Neural crest cell (in vitro differentiated cells): ENCODE data around the gene CKAP5. TPM values are rescaled to one million over a fixed set of nuclear protein-coding genes. Genes with fewer than 3 reads are reported as not detected.
"Not testable (repeated sequence)": the region's sequence is repeated elsewhere in the genome, so short reads cannot be mapped to it uniquely, and the experiment has no call there.

Source experiments
- DNase-seq: peaks from one replicate; pipeline ENCODE4 v3.0.0; 2021; ENCODE audit warnings: low read depth, mixed read lengths, low spot score
- H3K27ac Mint-ChIP-seq: one replicate; pipeline ENCODE4 v1.8.0; 2021; ENCODE audit warnings: mild to moderate bottlenecking, mixed read lengths; ENCODE audit not compliant: unreplicated experiment
- H3K27me3 Mint-ChIP-seq: 2 replicates; pipeline ENCODE4 v1.8.0; 2021; ENCODE audit warnings: low read depth, mild to moderate bottlenecking, mixed read lengths
- H3K36me3 Mint-ChIP-seq: 2 replicates; pipeline ENCODE4 v1.8.0; 2021; ENCODE audit warnings: low read depth, mild to moderate bottlenecking, mixed read lengths
- H3K4me1 Mint-ChIP-seq: 2 replicates; pipeline ENCODE4 v1.8.0; 2021; ENCODE audit warnings: mixed read lengths
- H3K4me3 Mint-ChIP-seq: one replicate; pipeline ENCODE4 v1.8.0; 2021; ENCODE audit warnings: mild to moderate bottlenecking, mixed read lengths
- H3K9me3 Mint-ChIP-seq: 2 replicates; pipeline ENCODE4 v1.8.0; 2021; ENCODE audit warnings: mixed read lengths
- CTCF ChIP-seq: fragments of 200-600 bp; sonication (generic); conservative IDR thresholded peaks from 2 replicates; pipeline ENCODE4 v1.5.0; 2021; ENCODE audit warnings: antibody characterized with exemption, mild to moderate bottlenecking
- total RNA-seq: library from RNA; stranded (reverse); gene quantifications from 2 replicates; pipeline ENCODE4 v1.2.1, GENCODE V29; 2021

The CKAP5 gene
- total RNA-seq, 1 donor from 2014 or later, result 253 TPM

GRCh38 chr11:46710821-46711269, 135.2 kb downstream of the CKAP5 start:
- H3K27me3 Mint-ChIP-seq, result no peaks in the 10 kb centered on the region
- H3K4me3 Mint-ChIP-seq, result no peak overlapping the region
- peaks cover 2% of the 10 kb centered on the region for H3K36me3 Mint-ChIP-seq
- H3K27ac Mint-ChIP-seq, result peak overlapping the region; percentile 57
- H3K9me3 Mint-ChIP-seq, result no peaks in the 10 kb centered on the region
- no peak for DNase-seq
- no peak for TF ChIP-seq CTCF
- H3K4me1 Mint-ChIP-seq, result no peaks in the 10 kb centered on the region

- H3K27me3 Mint-ChIP-seq, H3K9me3 Mint-ChIP-seq, H3K27ac Mint-ChIP-seq, DNase-seq, H3K4me1 Mint-ChIP-seq, H3K4me3 Mint-ChIP-seq, H3K36me3 Mint-ChIP-seq: not testable (repeated sequence)
Measured at GRCh38 chr11:46709351-46709750, 136.7 kb downstream of the CKAP5 start.

- H3K27ac Mint-ChIP-seq, result peak overlapping the region; percentile 11
- peaks cover 6% of the 10 kb centered on the region for H3K4me1 Mint-ChIP-seq
- DNase-seq, result no peak
- no peak overlapping the region for H3K4me3 Mint-ChIP-seq
- no peaks in the 10 kb centered on the region for H3K27me3 Mint-ChIP-seq
- peaks cover 2% of the 10 kb centered on the region for H3K36me3 Mint-ChIP-seq
- no peak for TF ChIP-seq CTCF
- no peaks in the 10 kb centered on the region for H3K9me3 Mint-ChIP-seq
Measured at GRCh38 chr11:46706886-46707285, 139.2 kb downstream of the CKAP5 start.

GRCh38 chr11:46705070-46705688, 140.9 kb downstream of the CKAP5 start:
- no peaks in the 10 kb centered on the region for H3K27me3 Mint-ChIP-seq
- peaks cover 2% of the 10 kb centered on the region for H3K36me3 Mint-ChIP-seq
- peaks cover 19% of the 10 kb centered on the region for H3K4me1 Mint-ChIP-seq
- H3K9me3 Mint-ChIP-seq, result no peaks in the 10 kb centered on the region
- TF ChIP-seq CTCF, result no peak
- no peak for DNase-seq
- peak overlapping the region; percentile 34 for H3K4me3 Mint-ChIP-seq
- H3K27ac Mint-ChIP-seq, result no peak overlapping the region

GRCh38 chr11:46701078-46701654, 144.9 kb downstream of the CKAP5 start:
- no peak for TF ChIP-seq CTCF
- no peaks in the 10 kb centered on the region for H3K9me3 Mint-ChIP-seq
- H3K36me3 Mint-ChIP-seq, result no peaks in the 10 kb centered on the region
- H3K4me3 Mint-ChIP-seq, result peak overlapping the region; percentile 99
- H3K27me3 Mint-ChIP-seq, result no peaks in the 10 kb centered on the region
- DNase-seq, result no peak
- H3K27ac Mint-ChIP-seq, result peak overlapping the region; percentile 100
- peaks cover 36% of the 10 kb centered on the region for H3K4me1 Mint-ChIP-seq
